Placental pericyte (primary cell): ENCODE measurements around the gene OR2L2. TPM values are rescaled to one million over a fixed set of nuclear protein-coding genes. Genes with fewer than 3 reads are reported as not detected.

ENCODE experiments used
- small RNA-seq: library from RNA; depleted of rRNA; stranded (forward); fragments of <200 nt; gene quantifications from one replicate; pipeline ENCODE3, GENCODE V24; 2012; ENCODE audit warnings: low replicate concordance
- total RNA-seq: library from RNA; depleted of rRNA; stranded (reverse); fragments of >200 nt; gene quantifications from 2 replicates; pipeline ENCODE4 v1.2.3, GENCODE V29; 2012

Gene OR2L2
- total RNA-seq = not detected in 2 replicates

GRCh38 chr1:248029770-248030169, at the start of gene OR2L2:
Gene OR2L2 (plus strand): TSS chr1:248030070. CDS start chr1:248038268, 8,198 bp downstream.

GRCh38 chr1:248013229-248013710, 16.6 kb upstream of the OR2L2 start, which contains the start of gene OR2L5:
Gene OR2L5 (plus strand): TSS chr1:248013660. CDS start chr1:248021948, 8,288 bp downstream.

GRCh38 chr1:248046536-248046935, 16.7 kb downstream of the OR2L2 start, which contains the start of gene OR2L3:
Gene OR2L3 (plus strand): TSS chr1:248046836. CDS start chr1:248060682, 13,846 bp downstream.

Small RNA genes within 50 kb of the gene (small RNA-seq; reads per million reads assigned to genes)
- gene RF00019 = not detected

Other genes starting within 250 kb of the OR2L2 start
- not detected in 2 replicates for gene OR14A16, start 206.0 kb upstream of the OR2L2 start, total RNA-seq
- not detected in 2 replicates for gene OR11L1, start 188.2 kb upstream of the OR2L2 start, total RNA-seq
- gene TRIM58, start 172.9 kb upstream of the OR2L2 start, total RNA-seq = 2.7 and 5.9 TPM in 2 replicates
- gene OR2W3, start 134.5 kb upstream of the OR2L2 start, total RNA-seq = 1.4 and 1.8 TPM in 2 replicates
- 0.22 TPM in 1 of 2 replicates, not detected in the other for gene OR2T8, start 109.8 kb upstream of the OR2L2 start, total RNA-seq
- gene OR2AJ1, start 105.2 kb upstream of the OR2L2 start, total RNA-seq = not detected in 2 replicates
- 0.43 TPM in 1 of 2 replicates, not detected in the other for gene OR2L8, start 81.2 kb upstream of the OR2L2 start, total RNA-seq
- gene OR2AK2, start 64.8 kb upstream of the OR2L2 start, total RNA-seq = not detected in 2 replicates
- gene OR2L5, start 16.4 kb upstream of the OR2L2 start, total RNA-seq = not detected in 2 replicates
- gene OR2L3, start 16.8 kb downstream of the OR2L2 start, total RNA-seq = not detected in 2 replicates
- not detected in 2 replicates for gene OR2L13, start 65.1 kb downstream of the OR2L2 start, total RNA-seq
- gene OR2M5, start 115.1 kb downstream of the OR2L2 start, total RNA-seq = not detected in 2 replicates
- not detected in 2 replicates for gene OR2M2, start 144.8 kb downstream of the OR2L2 start, total RNA-seq
- gene OR2M3, start 167.2 kb downstream of the OR2L2 start, total RNA-seq = under 0.01 TPM in 1 of 2 replicates, not detected in the other
- gene OR2M4, start 201.3 kb downstream of the OR2L2 start, total RNA-seq = not detected in 2 replicates
- gene OR2T33, start 247.9 kb downstream of the OR2L2 start, total RNA-seq = not detected in 2 replicates